ENCODE measurements around the gene TMEM14B.
"Not testable (repeated sequence)": the region's sequence is repeated elsewhere in the genome, so short reads cannot be mapped to it uniquely, and the experiment has no call there.

Gene TMEM14B

DNA sequence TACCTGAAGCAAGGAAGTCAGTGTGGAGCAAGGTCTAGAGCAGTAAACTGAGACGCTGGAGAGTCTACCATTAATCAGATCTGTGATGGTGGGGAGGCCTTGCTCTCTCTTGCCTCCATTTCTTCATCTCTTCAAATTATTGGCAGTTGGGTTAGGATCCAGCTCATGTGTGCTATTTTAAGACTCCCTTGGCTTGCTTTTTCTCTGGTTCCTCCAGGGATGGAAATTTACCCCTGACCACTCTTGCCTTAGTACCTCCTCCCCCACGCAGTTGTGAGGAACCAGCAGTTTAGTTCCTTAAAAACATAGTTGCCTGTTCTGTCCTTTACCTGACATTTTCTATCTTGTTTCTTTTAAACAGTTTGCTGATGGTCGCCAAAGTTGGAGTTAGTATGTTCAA lies 17.4 kb upstream of the TMEM14B start:
- no peak overlapping the region for H3K4me3 ChIP-seq (ENCODE audit: low read depth, low read length)
- TF ChIP-seq, protein P1, sequence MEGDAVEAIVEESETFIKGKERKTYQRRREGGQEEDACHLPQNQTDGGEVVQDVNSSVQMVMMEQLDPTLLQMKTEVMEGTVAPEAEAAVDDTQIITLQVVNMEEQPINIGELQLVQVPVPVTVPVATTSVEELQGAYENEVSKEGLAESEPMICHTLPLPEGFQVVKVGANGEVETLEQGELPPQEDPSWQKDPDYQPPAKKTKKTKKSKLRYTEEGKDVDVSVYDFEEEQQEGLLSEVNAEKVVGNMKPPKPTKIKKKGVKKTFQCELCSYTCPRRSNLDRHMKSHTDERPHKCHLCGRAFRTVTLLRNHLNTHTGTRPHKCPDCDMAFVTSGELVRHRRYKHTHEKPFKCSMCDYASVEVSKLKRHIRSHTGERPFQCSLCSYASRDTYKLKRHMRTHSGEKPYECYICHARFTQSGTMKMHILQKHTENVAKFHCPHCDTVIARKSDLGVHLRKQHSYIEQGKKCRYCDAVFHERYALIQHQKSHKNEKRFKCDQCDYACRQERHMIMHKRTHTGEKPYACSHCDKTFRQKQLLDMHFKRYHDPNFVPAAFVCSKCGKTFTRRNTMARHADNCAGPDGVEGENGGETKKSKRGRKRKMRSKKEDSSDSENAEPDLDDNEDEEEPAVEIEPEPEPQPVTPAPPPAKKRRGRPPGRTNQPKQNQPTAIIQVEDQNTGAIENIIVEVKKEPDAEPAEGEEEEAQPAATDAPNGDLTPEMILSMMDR (IDR thresholded peaks at IDR 0.05; ENCODE audit: insufficient read depth, low read length, missing control alignments): no peak
- DNase-seq (ENCODE audit: low read depth, low spot score): no peak
- POLR2A ChIA-PET: no interaction called here
- CTCF ChIA-PET: interaction anchor here (1.5 kb wide), 1 partner anchor 18 kb away, joined by 5 read pairs; no protein-coding TSS in a partner anchor

DNA sequence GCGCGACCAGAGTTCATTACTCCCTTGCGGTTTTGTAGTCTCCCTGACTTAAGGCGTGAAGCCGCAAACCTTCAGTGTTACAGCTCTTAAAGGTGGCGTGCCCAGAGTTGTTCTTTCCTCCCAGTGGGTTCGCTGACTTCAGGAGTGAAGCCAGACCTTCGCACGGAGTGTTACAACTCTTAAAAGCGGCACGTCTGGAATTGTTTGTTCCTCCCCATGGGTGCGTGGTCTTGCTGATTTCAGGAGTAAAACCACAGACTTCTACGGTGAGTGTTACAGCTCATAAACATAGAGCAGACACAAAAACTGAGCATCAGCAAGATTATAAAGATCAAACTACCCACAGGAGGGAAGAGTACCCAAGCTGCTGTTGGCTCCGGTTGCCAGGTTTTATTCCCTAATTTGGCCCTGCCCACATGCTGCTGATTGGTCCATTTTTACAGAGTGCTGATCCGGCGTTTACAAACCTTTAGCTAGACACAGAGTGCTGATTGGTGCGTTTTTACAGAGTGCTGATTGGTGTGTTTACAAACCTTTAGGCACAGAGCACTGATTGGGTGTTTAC lies 14.4 kb upstream of the TMEM14B start:
- ChIA-PET POLR2A (interaction anchor here (1.8 kb wide), 1 partner anchor 10 kb away, joined by 7 read pairs; the partner anchor contains the start of gene TMEM14C), CTCF (interaction anchor here (0.8 to 1.3 kb wide), 3 partner anchors 9 to 15 kb away, joined by 3 to 4 read pairs (median 3); no protein-coding TSS in a partner anchor)

DNA sequence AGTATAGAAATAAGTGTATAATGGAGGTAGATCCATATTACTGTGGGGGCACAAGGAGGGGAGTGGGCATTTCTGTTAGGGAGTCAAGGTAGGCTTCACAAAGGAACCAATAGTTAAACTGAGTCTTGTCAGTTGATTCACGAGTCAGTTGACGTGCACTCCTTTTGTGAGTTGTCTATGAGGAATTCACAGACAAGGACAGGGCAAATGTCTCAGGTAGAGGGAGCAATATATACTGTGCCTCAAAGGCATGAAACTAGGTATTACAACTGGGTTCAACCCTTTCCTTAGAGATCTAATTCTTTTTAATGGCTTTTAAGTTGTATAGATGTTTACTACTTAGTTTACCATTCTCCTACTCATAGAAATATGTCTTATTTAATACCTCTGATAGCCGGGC lies 13.7 kb upstream of the TMEM14B start:
- ChIA-PET POLR2A (interaction anchor here (1.5 to 1.8 kb wide), 2 partner anchors 11 to 39 kb away, joined by 5 to 7 read pairs; partner anchors contain the start of genes C6orf52, PAK1IP1 and TMEM14C), CTCF (no interaction called here)
- no peak for DNase-seq (ENCODE audit: low read depth, low spot score)
- TF ChIP-seq, protein P1 (IDR thresholded peaks at IDR 0.05; ENCODE audit: insufficient read depth, low read length, missing control alignments): no peak
- no peak overlapping the region for H3K4me3 ChIP-seq (ENCODE audit: low read depth, low read length)

More for the DNA sequence above, 14.4 kb upstream of the TMEM14B start:
- no peak overlapping the region for H3K4me3 ChIP-seq (ENCODE audit: low read depth, low read length)
- no peak for DNase-seq (ENCODE audit: low read depth, low spot score)
- TF ChIP-seq, protein P1 (IDR thresholded peaks at IDR 0.05; ENCODE audit: insufficient read depth, low read length, missing control alignments): no peak

DNA sequence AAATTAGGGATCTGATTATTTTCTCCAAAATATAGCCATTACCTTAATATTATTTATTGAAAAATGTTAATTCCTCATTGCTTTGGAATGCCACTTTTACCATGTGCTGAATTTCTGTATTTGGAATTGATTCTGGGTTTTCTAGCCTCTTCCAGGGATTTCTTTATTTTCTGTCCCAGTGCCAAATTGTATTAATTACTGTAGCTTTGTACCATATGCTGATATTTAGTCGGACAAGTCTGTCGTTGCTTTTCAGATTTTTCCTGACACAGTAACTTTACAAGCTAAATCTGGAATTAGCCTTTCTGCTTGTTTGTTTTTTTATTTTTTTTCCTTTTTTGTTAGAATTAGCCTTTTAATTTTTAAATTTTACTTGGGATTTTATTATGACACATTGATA lies 10.9 kb upstream of the TMEM14B start:
- TF ChIP-seq, protein P1 (IDR thresholded peaks at IDR 0.05; ENCODE audit: insufficient read depth, low read length, missing control alignments): no peak
- DNase-seq (ENCODE audit: low read depth, low spot score): no peak
- POLR2A ChIA-PET: no interaction called here
- CTCF ChIA-PET: interaction anchor here (2.4 kb wide), 1 partner anchor 10 kb away, joined by 8 read pairs; no protein-coding TSS in a partner anchor
- no peak overlapping the region for H3K4me3 ChIP-seq (ENCODE audit: low read depth, low read length)

DNA sequence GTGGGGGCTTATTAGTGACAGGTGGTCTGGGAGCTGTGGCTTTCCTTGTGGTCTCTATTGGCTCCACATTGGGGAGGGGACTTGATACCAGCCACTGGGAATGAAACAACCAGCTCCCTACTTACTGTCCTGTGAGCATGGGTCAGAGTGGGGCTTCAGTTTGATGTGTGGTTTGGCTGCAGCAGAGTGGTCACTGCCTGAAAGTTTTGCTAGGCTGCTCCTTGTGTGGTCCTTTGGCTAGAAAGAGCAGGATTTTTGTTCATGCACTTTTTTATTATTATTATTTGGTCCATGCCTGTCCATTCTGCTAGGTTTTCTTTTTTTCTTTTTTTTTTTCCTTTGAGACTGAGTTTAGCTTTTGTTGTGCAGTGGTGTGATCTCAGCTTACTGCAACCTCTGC lies 7.5 kb upstream of the TMEM14B start:
- no peak overlapping the region for H3K4me3 ChIP-seq (ENCODE audit: low read depth, low read length)
- TF ChIP-seq, protein P1 (IDR thresholded peaks at IDR 0.05; ENCODE audit: insufficient read depth, low read length, missing control alignments): no peak
- no peak for DNase-seq (ENCODE audit: low read depth, low spot score)
- POLR2A ChIA-PET: no interaction called here
- CTCF ChIA-PET: no interaction called here

GRCh38 chr6:10741643-10742042 lies 6.0 kb upstream of the TMEM14B start:
- H3K4me3 ChIP-seq (ENCODE audit: low read depth, low read length); CTCF ChIA-PET; DNase-seq (ENCODE audit: low read depth, low spot score): not testable (repeated sequence)
- POLR2A ChIA-PET: interaction anchor here (0.7 kb wide), 1 partner anchor 19 kb away, joined by 3 read pairs; the partner anchor contains the start of gene TMEM14C

GRCh38 chr6:10742251-10742650 lies 5.4 kb upstream of the TMEM14B start:
- ChIA-PET CTCF (interaction anchor here (1.1 kb wide), 1 partner anchor 58 kb away, joined by 3 read pairs; no protein-coding TSS in a partner anchor), POLR2A (interaction anchor here (1.1 kb wide), 1 partner anchor 20 kb away, joined by 3 read pairs; no protein-coding TSS in a partner anchor)
- no peak for DNase-seq (ENCODE audit: low read depth, low spot score)
- no peak overlapping the region for H3K4me3 ChIP-seq (ENCODE audit: low read depth, low read length)
- TF ChIP-seq, protein P1 (IDR thresholded peaks at IDR 0.05; ENCODE audit: insufficient read depth, low read length, missing control alignments): no peak

Data from AG04449 (cell line).